Activated CD8-positive, alpha-beta T cell treated with anti-CD3 and anti-CD28 coated beads for 36 hours (primary cell): ENCODE measurements around the gene SCG5. TPM values are rescaled to one million over a fixed set of nuclear protein-coding genes. Genes with fewer than 3 reads are reported as not detected.

ENCODE experiments used
- ATAC-seq: fragments of 200-7000 bp; cut with Tn5 transposase; one replicate; pipeline ENCODE4 v1.10.0; 2021; ENCODE audit warnings: mild to moderate bottlenecking, moderate library complexity
- CTCF ChIA-PET: fragments of 350-600 bp; sonication (Branson Sonifier 250); formaldehyde crosslinking; loops from one replicate; lab custom pipeline; 2021; ENCODE audit warnings: antibody characterized with exemption; lab: Charles Lee
- POLR2A ChIA-PET: fragments of 350-600 bp; sonication (Branson Sonifier 250); formaldehyde crosslinking; loops from one replicate; lab custom pipeline; 2021; ENCODE audit warnings: antibody characterized with exemption; lab: Charles Lee
- DNase-seq: peaks from one replicate; pipeline ENCODE4 v3.0.0-alpha.2; 2020
- H3K27ac Mint-ChIP-seq: one replicate; pipeline ENCODE4 v1.8.0; 2021; ENCODE audit warnings: mild to moderate bottlenecking, mixed read lengths
- H3K27me3 Mint-ChIP-seq: one replicate; pipeline ENCODE4 v1.8.0; 2021; ENCODE audit warnings: mixed read lengths
- H3K36me3 Mint-ChIP-seq: one replicate; pipeline ENCODE4 v1.8.0; 2021; ENCODE audit warnings: low read depth, mixed read lengths
- H3K4me1 Mint-ChIP-seq: one replicate; pipeline ENCODE4 v1.8.0; 2021; ENCODE audit warnings: low read depth, mixed read lengths
- H3K4me3 Mint-ChIP-seq: one replicate; pipeline ENCODE4 v1.8.0; 2021; ENCODE audit warnings: mild to moderate bottlenecking, moderate library complexity, mixed read lengths
- H3K9me3 Mint-ChIP-seq: one replicate; pipeline ENCODE4 v1.8.0; 2021; ENCODE audit warnings: mixed read lengths
- CTCF ChIP-seq: fragments of 200-600 bp; IDR thresholded peaks from one replicate; pipeline ENCODE4 v1.8.0; 2022; ENCODE audit warnings: antibody characterized with exemption, mild to moderate bottlenecking
- intact Hi-C: fragments of 100-400 bp; cut with micrococcal nuclease; formaldehyde crosslinking; loops from one replicate; pipeline ENCODE4 v1.10.0; 2022
- total RNA-seq, 2 experiments: library from RNA; stranded (reverse); gene quantifications; one replicate each; pipeline ENCODE4 v1.2.3, GENCODE V29; 2021

SCG5 gene
- total RNA-seq, 2 experiments from 2014 or later, result 1.2 to 1.6 TPM

GRCh38 chr15:32677238-32677750 is 35.8 kb downstream of the SCG5 start:
- ChIA-PET POLR2A (no interaction called here), CTCF (interaction anchor here (3.2 kb wide), 1 partner anchor 14 kb away, joined by 11 read pairs; no protein-coding TSS in a partner anchor)
- H3K9me3 Mint-ChIP-seq, result no peaks in the 10 kb centered on the region
- H3K27me3 Mint-ChIP-seq, result no peaks in the 10 kb centered on the region
- no peak overlapping the region for H3K27ac Mint-ChIP-seq
- intact Hi-C loops, result no loop called here
- TF ChIP-seq CTCF, result no peak
- DNase-seq (no peak), ATAC-seq (no peak)
- no peaks in the 10 kb centered on the region for H3K36me3 Mint-ChIP-seq
- no peaks in the 10 kb centered on the region for H3K4me1 Mint-ChIP-seq
- H3K4me3 Mint-ChIP-seq, result no peak overlapping the region

- no peak for TF ChIP-seq CTCF
- H3K4me1 Mint-ChIP-seq, result peaks cover 5% of the 10 kb centered on the region
- H3K27me3 Mint-ChIP-seq, result no peaks in the 10 kb centered on the region
- intact Hi-C loops, result no loop called here
- POLR2A ChIA-PET, result no interaction called here
- ATAC-seq (no peak), DNase-seq (no peak)
- H3K36me3 Mint-ChIP-seq, result no peaks in the 10 kb centered on the region
- H3K9me3 Mint-ChIP-seq, result no peaks in the 10 kb centered on the region
- CTCF ChIA-PET, result interaction anchor here (3.2 kb wide), 1 partner anchor 16 kb away, joined by 11 read pairs; no protein-coding TSS in a partner anchor
- no peak overlapping the region for H3K27ac Mint-ChIP-seq
- H3K4me3 Mint-ChIP-seq, result no peak overlapping the region
Measured at GRCh38 chr15:32679298-32679690, 37.8 kb downstream of the SCG5 start.

GRCh38 chr15:32682569-32682968 is 41.1 kb downstream of the SCG5 start:
- intact Hi-C loops, result no loop called here
- Mint-ChIP-seq H3K4me1 (peaks cover 7% of the 10 kb centered on the region), H3K36me3 (no peaks in the 10 kb centered on the region), H3K9me3 (no peaks in the 10 kb centered on the region), H3K27me3 (no peaks in the 10 kb centered on the region), H3K4me3 (no peak overlapping the region), H3K27ac (no peak overlapping the region)
- ChIA-PET CTCF (interaction anchor here (1.1 kb wide), 1 partner anchor 20 kb away, joined by 3 read pairs; no protein-coding TSS in a partner anchor), POLR2A (no interaction called here)
- TF ChIP-seq CTCF, result no peak
- DNase-seq (no peak), ATAC-seq (no peak)

DNA sequence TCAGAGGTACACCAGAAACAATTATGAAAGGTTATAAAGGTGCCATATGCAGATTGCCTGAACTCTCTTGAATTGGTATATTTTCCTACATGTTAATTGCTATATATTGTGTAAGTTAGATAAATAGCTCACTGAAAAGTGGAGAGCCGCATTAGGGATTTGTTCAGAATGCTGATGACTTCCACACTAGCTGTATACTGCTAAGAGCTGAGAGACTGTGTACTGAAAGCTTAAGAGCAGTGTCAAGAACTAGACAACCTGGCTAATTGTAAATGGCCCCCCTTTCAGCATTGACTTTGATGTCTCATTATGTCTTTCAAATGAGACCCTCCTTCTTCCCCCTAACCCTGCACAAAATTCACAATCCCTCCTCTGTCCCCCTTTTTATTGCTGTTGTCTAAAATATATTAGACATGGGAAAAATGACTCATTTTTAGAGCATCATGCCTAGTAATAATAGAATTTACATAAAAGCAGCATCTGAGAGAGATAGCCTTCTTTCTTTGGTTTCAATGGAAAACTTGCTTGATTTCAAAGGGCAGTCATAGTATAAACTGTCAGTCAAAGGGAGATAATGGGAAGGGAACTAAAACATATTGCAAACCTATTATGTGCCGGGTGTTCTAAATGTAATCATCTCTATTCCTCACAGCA is 41.6 kb downstream of the SCG5 start:
- Mint-ChIP-seq H3K36me3 (no peaks in the 10 kb centered on the region), H3K27ac (no peak overlapping the region), H3K4me3 (no peak overlapping the region), H3K4me1 (peaks cover 7% of the 10 kb centered on the region), H3K27me3 (no peaks in the 10 kb centered on the region), H3K9me3 (no peaks in the 10 kb centered on the region)
- ATAC-seq (no peak), DNase-seq (no peak)
- ChIA-PET POLR2A (no interaction called here), CTCF (interaction anchor here (1.1 kb wide), 1 partner anchor 21 kb away, joined by 3 read pairs; no protein-coding TSS in a partner anchor)
- no peak for TF ChIP-seq CTCF
- intact Hi-C loops, result no loop called here

DNA sequence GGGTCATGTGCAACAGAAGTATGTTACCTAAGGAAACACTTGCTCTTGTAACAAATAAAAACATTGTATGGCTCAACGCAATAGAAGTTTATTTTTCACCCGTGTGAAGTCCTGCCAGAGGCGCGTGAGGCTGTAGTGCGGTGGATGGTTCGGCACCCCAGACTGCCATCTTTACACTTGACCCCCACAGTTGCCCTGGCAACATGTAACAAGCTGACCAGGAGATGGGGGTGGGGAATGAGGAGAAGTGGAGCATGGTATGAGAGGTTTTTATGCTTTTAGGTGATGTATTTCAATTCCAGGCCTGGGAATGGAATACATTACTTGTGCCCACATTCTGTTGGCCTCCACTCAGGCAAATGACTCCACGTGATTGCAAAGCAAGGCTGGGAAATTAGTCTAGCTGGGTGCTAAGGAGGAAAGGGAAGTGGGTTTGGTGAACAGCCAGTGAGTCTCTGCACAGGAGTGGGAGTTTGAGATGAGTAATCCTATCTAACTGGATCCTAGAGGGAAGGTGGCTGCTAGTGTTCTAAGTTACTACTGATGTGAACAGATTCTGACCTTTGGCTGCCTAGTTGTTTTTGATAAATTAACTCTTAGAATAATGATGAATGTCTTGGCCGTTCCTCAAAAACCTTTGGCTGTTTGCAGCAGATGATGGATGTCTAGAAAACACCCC is 42.5 kb downstream of the SCG5 start:
- DNase-seq (no peak), ATAC-seq (no peak)
- intact Hi-C loops, result no loop called here
- Mint-ChIP-seq H3K27ac (no peak overlapping the region), H3K9me3 (no peaks in the 10 kb centered on the region), H3K27me3 (no peaks in the 10 kb centered on the region), H3K36me3 (no peaks in the 10 kb centered on the region), H3K4me1 (peaks cover 7% of the 10 kb centered on the region), H3K4me3 (no peak overlapping the region)
- ChIA-PET CTCF (no interaction called here), POLR2A (no interaction called here)
- no peak for TF ChIP-seq CTCF
